ENCODE measurements around the gene GBP1.

The GBP1 gene

DNA sequence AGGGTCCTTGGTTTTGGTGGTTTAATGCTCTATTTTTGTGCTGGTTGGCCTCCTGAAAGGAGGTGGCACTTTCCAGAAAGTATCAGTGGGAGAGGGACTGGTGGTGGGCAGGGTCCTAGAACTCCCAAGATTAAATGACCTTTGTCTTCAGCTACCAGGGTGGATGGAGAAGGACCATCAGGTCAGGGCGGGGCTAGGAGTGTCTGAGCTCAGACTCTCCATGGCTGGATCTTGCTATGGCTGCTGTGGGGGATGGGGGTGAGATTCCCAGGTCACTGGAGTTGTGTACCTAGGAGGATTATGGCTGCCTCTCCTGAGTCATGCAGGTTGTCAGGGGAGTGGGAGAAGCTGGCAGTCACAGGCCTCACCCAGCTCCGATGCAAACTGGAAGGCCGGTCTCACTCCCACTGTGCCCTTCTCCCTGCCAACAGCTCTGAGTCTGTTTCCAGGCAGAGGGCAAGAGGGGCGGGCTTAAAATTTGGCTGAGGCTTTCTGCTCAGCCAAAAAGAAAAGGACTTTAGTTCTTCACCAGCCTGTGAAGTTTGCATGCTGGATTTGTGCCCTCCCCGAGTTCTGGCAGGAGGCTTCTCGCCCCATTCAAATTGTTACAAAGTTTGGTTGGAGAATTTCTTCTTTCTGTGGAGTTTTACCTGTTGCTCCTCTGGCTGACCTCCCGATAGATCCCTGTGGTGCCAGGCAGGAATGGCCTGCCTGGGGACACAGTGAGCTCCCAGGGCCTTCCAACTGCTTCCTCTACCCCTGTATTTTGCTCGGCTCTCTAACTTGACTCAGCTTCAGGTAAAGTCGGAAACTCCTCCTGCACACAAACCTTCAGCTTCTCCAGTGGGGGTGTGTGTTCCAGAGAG, 59.5 kb downstream of the GBP1 start:
- no peak for DNase-seq
